ENCODE data around the gene HLCS. TPM values are rescaled to one million over a fixed set of nuclear protein-coding genes. Genes with fewer than 3 reads are reported as not detected.

HLCS gene
- total RNA-seq, 2 donors from 2014 or later, result 17.5 to 29.3 TPM

DNA sequence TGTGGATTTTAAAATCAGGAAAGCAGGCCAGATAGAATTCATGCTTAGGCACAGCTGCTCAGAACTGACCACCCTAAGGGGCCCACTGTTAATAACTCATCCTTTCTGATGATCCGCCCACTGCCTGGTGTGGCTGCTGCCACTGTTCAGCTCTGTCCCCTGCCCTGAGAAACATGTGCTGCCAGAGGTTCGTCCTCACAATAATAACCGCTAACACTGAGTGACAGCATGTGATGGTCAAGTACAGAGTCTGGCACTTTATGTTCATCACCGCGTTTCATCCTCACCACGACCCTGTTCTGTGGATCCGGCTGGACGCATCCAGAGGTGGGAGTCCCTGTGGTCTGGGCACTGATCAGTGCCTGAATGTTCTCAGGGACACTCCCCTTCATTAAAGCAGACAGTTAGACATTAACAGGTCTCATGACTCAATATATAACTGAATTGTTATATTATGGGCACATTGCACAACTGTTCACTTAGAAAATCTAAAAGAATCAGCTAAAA is 159.0 kb downstream of the HLCS start:
- Histone ChIP-seq H3K9me3 (no peaks in the 10 kb centered on the region), H3K4me1 (ENCODE audit: control insufficient read depth in 1 of 2, low read depth in 2 of 2) (peaks cover 0 to 26% of the 10 kb centered on the region in 2 donors), H3K36me3 (no peaks in the 10 kb centered on the region), H3K27ac (no peak overlapping the region), H3K27me3 (replicated peaks; ENCODE audit: insufficient read depth) (no peaks in the 10 kb centered on the region), H3K4me3 (no peak overlapping the region)
- no peak for TF ChIP-seq CTCF (IDR thresholded peaks at IDR 0.05)
- DNase-seq (ENCODE audit: low spot score) (no peak), ATAC-seq (ENCODE audit: insufficient number of reproducible peaks, low FRiP score, low read depth) (no peak)

- Histone ChIP-seq H3K4me1 (ENCODE audit: control insufficient read depth in 1 of 2, low read depth in 2 of 2) (peaks cover 0 to 12% of the 10 kb centered on the region in 2 donors), H3K36me3 (no peaks in the 10 kb centered on the region), H3K4me3 (no peak overlapping the region), H3K9me3 (no peaks in the 10 kb centered on the region), H3K27me3 (replicated peaks; ENCODE audit: insufficient read depth) (no peaks in the 10 kb centered on the region), H3K27ac (no peak overlapping the region)
- no peak for DNase-seq (ENCODE audit: low spot score)
- no peak for TF ChIP-seq CTCF (IDR thresholded peaks at IDR 0.05)
- no peak for ATAC-seq (ENCODE audit: insufficient number of reproducible peaks, low FRiP score, low read depth)
Observed at GRCh38 chr21:36806103-36806502, 160.4 kb downstream of the HLCS start.

- no peaks in the 10 kb centered on the region for H3K9me3 ChIP-seq
- no peaks in the 10 kb centered on the region for H3K36me3 ChIP-seq
- H3K4me3 ChIP-seq, result no peak overlapping the region
- DNase-seq (ENCODE audit: low spot score) (no peak), ATAC-seq (ENCODE audit: insufficient number of reproducible peaks, low FRiP score, low read depth) (no peak)
- H3K4me1 ChIP-seq (ENCODE audit: control insufficient read depth in 1 of 2, low read depth in 2 of 2), result peaks cover 0 to 11% of the 10 kb centered on the region in 2 donors
- no peak for TF ChIP-seq CTCF (IDR thresholded peaks at IDR 0.05)
- H3K27me3 ChIP-seq (replicated peaks; ENCODE audit: insufficient read depth), result no peaks in the 10 kb centered on the region
- no peak overlapping the region for H3K27ac ChIP-seq
Observed at GRCh38 chr21:36804874-36805611, 161.4 kb downstream of the HLCS start.

DNA sequence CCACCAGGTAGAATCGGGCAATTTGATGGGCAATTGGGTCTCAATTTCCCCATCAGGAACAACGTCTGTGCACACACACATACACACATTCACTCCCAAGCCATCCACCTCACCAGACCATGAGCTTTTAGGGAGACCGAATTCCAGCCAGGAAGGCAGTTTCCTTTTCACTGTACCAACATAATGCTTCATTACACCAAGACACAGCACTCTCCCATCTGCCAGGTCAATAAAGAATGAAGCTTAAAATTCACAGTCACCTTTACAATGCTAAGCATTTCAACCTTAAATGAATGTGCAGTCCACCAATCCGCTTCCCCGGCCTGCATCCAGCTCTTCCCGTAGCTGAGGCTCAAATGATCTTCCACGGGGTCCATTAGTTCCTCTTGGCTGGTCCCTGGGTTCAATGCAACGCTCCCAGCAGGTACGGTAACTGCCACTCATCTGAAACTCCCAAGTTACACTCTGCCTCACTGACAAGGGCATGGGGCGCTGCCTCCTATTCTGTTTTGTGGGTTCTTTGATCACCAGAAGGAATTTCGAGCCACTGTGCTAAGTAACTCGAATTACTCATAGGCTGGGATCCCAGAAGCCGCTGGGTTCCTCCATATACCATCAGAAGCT is 162.5 kb downstream of the HLCS start:
- no peak overlapping the region for H3K4me3 ChIP-seq
- no peaks in the 10 kb centered on the region for H3K27me3 ChIP-seq (replicated peaks; ENCODE audit: insufficient read depth)
- ATAC-seq (ENCODE audit: insufficient number of reproducible peaks, low FRiP score, low read depth) (no peak), DNase-seq (ENCODE audit: low spot score) (no peak)
- no peak overlapping the region for H3K27ac ChIP-seq
- peaks cover 0 to 11% of the 10 kb centered on the region in 2 donors for H3K4me1 ChIP-seq (ENCODE audit: control insufficient read depth in 1 of 2, low read depth in 2 of 2)
- H3K36me3 ChIP-seq, result no peaks in the 10 kb centered on the region
- H3K9me3 ChIP-seq, result no peaks in the 10 kb centered on the region
- TF ChIP-seq CTCF (IDR thresholded peaks at IDR 0.05), result no peak

- Histone ChIP-seq H3K27me3 (replicated peaks; ENCODE audit: insufficient read depth) (no peaks in the 10 kb centered on the region), H3K9me3 (peaks cover 5% of the 10 kb centered on the region)
- no peak for TF ChIP-seq CTCF (IDR thresholded peaks at IDR 0.05)
Observed at GRCh38 chr21:36803051-36803645, 163.3 kb downstream of the HLCS start.

More at GRCh38 chr21:36803051-36803645, 163.3 kb downstream of the HLCS start:
- Histone ChIP-seq H3K4me1 (ENCODE audit: control insufficient read depth in 1 of 2, low read depth in 2 of 2) (peaks cover 0 to 11% of the 10 kb centered on the region in 2 donors), H3K36me3 (no peaks in the 10 kb centered on the region), H3K27ac (no peak overlapping the region), H3K4me3 (no peak overlapping the region)
- DNase-seq (ENCODE audit: low spot score) (no peak), ATAC-seq (ENCODE audit: insufficient number of reproducible peaks, low FRiP score, low read depth) (no peak)

Data from thoracic aorta (tissue), 2 donors.